HG02981 (cell line): ENCODE data around the gene RNH1.
"Not testable (repeated sequence)": the region's sequence is repeated elsewhere in the genome, so short reads cannot be mapped to it uniquely, and the experiment has no call there.

Experiments used
- ATAC-seq: cut with Tn5 transposase; IDR thresholded peaks from one replicate; pipeline ENCODE4 v1.9.1; 2021; ENCODE audit warnings: mild to moderate bottlenecking, moderate library complexity; ENCODE audit not compliant: unreplicated experiment

RNH1 gene

DNA sequence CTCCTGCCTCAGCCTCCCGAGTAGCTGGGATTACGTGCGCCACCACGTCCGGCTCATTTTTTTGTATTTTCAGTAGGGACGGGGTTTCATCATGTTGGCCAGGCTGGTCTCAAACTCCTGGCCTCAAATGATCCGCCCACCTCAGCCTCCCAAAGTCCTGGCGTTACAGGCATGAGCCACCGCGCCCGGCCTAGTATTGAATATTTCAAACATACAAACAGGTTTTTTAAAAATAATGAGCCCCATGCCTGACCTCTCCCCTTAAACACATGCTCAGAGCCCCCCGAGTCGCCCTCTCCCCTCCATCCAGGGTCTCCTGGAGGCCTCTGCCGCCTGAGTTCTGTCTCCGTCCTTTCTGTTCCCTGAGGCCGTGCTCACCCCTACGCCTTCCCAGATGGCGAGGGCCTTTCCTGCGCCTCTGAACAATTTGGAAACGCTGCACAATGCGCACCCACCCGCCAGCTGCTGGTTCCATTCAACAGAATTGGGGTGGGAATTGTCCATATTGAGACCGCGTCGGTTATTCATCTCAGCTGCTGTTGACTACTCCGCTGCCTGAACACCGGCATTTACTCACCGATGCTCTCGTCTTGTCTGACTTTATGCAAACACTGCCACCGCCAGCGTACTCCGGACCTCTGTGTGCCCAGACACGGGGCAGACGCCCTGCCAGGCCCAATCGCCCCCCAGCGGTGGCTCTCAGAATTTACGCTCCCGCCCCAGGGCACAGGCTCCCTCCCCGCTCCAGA is 13.6 kb upstream of the RNH1 start:
- ATAC-seq, result no peak

DNA sequence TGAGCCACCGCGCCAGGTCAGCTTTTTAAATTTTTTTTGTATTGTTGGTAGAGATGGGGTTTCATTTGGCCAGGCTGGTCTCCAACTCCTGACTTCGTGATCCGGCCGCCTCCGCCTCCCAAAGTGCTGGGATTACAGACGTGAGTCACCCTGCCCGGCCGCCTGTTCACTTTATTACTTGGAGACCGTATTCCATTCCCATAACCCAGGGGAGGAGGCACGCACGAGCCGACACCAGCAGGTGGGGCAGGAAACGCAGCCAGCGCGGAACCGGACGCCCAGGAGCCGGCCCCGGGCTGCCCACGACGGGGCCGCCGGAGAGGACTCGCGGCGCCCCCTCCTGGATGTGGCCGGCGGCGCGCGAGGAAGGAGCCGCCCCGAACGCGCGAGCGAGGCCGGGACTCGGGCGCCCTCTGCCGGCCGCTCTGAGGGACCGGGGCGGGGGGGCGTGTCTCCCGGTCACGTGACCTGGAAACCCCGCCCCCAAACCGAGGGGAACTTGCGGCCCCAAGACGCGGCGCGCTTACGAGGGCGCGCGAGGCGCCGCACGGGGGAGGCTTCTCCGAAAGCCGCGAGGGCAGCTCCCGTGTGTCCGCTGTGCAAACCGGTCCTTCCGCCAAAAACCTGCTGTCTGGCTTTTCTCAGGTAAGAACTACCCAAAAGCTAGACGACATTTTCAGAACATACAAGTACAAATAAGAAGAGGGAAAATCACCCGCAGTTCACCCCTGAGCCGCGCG is 11.6 kb upstream of the RNH1 start:
- peak; percentile 86 for ATAC-seq

DNA sequence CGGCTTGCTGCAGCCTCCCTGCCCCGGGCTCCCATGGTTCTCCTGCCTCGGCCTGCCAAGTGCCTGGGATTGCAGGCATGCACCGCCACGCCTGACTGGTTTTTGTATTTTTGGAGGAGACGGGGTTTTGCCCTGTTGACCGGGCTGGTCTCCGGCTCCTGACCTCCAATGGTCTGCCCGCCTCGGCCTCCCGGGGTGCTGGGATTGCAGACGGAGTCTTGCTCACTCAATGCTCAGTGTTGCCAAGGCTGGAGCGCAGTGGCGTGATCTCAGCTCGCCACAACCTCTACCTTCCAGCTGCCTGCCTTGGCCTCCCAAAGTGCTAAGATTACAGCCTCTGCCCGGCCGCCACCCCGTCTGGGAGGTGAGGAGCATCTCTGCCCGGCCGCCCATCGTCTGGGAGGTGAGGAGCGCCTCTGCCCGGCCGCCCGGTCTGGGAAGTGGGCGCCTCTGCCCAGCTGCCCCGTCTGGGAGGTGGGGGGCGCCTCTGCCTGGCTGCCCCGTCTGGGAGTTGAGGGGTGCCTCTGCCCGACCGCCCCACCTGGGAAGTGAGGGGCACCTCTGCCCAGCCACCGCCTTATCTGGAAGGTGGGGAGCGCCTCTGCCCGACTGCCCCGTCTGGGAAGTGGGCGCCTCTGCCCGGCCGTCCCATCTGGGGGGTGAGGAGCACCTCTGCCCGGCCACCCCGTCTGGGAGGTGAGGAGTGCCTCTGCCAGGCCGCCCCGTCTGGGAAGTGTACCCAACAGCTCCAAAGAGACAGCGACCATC is 10.1 kb upstream of the RNH1 start:
- ATAC-seq, result not testable (repeated sequence)

DNA sequence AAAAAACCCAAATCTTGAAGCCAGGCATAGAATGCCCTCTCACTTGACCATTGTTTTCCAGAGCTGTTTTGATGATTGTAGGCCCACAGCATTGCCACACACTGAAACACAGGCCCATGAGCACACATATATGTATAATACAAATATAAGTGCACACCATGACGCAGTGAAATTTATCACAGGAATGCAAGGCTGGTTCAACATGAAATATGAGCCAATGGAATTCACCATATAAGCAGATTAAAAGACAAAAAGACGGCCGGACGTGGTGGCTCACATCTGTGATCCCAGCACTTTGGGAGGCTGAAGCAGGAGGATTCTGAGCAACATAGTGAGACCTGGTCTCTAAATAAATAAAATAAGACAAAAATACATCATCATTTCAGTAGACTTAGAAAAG is 9.4 kb upstream of the RNH1 start:
- ATAC-seq, result no peak

DNA sequence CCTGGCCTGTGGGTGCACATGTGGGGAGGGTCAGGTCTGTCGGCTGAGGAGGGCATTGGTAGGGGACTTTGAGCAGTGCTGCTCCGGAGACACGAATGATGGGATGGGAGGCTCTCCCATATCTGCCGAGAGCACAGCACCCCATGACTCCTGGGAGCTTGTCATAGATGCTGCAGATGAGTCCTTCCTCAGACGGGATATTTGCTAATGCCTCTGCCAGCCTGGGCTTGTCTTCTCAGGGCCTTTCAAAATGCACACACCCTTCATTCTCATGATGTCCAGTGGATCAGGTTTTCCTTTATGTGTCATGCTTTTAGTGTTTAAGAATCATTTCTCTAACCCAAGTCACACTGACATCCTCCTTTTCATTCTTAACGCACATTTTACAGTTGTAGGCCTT is 8.1 kb upstream of the RNH1 start:
- ATAC-seq, result no peak

DNA sequence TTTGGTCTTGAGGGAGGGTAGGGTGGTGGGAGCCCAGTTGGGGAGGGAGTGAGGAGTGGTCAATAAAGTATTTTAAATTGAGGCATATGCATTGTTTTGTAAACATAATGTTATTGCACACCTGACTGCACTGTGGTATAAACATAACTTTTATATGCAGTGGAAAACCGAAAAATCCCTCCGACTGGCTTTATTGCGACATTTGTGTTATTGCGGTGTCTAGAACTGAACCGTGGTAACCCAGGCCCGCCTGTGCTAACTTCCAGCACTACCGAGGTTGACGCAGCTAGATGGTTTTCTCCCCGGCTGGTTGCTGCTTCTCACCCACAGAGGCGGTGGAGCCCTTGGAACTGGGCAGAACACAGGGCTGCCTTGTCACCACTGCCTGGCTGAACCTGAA is 7.6 kb upstream of the RNH1 start:
- ATAC-seq, result no peak

DNA sequence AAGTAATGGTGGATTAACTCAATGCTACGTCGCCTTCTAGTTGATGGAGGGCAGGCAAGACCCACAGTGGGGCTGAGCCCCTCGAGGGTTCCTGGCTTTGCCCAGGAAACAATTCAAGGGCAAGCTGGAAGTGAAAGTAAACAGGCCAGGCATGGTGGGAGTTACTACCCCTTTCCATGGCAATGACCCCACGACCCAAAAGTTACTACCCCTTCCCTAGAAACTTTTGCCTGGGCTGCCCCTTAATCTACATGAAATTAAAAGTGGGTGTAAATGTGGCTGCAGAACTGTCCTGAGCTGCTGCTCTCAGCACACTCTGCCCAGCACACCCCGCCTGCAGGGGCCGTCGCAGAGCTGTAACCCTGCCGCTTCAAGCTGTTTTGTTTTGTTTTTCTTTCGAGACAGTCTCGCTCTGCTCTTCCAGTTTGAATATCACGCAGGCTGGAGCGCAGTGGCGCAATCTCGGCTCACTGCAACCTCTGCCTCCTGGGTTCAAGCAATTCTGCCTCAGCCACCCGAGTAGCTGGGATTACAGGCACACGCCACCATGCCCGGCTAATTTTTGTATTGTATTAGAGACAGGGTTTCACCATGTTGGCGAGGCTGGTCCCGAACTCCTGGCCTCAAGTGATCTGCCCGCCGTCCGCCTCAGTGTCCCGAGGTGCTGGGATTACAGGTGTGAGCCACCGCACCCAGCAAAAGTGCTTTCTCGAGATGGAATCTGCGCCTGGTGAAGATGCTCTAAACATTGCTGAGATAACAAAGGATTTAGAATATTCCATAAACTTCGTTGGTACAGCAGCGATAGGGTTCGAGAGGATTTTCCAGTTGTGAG is 5.9 kb upstream of the RNH1 start:
- no peak for ATAC-seq

DNA sequence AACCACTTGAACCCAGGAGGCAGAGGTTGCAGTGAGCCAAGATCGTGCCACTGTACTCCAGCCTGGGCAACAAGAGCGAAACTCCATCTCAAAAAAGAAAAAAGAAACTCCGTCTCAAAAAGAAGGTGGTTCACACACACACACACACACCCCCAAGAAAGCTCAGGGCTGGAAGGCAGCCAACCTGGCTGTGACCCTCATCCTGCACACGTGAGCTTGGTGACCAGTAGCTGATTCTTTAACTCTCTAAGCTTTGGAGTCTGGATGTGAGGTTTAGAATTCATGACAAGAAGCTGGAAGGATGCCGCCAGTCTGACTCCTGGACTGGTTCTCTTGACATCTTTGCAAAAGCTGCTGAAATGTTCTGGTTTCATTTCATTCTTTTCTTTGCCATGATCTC is 1.9 kb upstream of the RNH1 start:
- no peak for ATAC-seq

DNA sequence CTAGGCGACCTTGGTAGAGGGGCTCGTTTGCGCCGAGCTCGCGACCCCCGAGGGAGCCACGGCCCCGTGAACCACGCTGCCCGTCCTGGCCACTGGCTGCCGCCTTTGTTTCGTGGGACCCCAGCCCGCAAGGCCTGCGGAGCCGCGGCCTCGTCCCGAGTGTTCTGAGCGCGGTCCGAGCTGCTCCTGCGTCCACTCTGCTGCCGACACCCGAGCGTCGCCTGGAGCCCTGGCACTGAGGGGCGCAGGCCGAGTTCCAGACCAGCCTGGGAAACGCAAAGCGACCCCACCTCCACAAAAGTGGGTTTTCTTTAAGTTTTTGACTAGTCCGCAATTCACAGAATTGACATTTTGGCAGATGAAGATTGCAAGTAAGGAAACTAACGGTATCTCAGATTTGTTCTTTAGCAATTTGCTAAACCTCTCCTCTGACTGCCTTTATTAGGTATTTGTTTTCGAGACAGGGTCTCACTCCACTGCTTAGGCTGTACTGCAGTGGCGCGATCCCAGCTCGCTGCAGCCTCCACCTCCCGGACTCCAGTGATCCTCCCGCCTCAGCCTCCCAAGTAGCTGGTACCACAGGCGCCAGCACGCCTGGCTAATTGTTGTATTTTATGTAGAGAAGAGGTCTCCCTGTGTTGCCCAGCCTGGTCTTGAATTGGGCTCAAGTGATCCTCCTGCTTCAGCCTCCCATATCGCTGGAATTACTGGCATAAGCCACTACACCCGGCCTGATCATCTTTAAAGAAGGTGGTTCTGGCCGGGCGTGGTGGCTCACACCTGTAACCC is 879 bp upstream of the RNH1 start:
- no peak for ATAC-seq

DNA sequence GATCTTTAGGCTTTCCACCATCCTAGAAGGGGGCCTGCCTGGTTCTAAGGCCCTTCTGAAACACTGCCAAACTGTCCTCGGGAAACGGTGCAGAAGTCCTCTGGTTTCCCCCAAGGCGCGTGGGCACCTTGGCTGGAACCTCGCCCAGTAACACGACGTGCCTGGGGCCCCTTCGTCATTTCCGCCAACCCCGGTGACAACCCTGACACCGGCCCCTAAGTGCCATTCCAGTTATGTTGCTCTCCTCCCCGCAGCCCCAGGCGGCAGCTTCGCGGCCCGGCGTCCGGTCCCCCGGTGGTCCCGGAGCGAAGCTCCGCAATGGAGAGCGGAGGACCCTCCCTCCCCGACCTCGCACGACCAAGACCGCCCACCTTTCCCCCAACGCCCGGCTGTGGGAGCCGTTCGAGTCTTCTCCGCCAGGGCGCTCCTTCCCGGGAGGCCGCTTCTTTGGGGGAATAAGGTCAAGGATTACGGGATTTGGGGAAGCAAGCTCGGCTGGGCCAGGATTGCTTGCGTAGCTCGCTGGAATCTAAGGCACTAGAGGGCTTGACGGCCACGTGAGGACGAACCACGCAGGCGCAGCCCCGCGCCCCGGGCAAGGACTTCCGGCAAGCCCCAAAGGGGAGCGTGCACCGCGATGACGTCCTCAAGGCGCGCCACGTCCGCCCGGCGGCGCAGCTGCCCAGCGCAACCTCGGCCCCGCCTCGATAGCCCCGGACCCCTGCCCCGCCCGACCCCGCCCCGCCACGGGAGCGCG is 626 bp downstream of the RNH1 start:
- peak; percentile 62 for ATAC-seq

DNA sequence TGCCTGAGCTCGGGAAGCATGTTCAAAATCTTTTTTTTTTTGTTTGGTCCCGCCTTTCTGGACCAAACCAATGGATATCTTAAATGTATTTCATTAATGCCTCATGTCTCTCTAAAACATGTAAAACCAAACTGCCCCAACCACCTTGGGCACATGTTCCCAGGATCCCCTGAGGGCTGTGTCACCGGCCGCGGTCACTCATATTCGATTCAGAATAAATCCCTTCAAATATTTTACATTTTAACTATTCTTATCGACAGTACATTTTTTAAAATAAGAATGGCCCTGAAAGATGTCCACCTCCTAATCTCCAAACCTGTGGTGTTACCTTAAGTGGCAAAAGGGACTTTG is 2.1 kb downstream of the RNH1 start:
- ATAC-seq, result no peak

DNA sequence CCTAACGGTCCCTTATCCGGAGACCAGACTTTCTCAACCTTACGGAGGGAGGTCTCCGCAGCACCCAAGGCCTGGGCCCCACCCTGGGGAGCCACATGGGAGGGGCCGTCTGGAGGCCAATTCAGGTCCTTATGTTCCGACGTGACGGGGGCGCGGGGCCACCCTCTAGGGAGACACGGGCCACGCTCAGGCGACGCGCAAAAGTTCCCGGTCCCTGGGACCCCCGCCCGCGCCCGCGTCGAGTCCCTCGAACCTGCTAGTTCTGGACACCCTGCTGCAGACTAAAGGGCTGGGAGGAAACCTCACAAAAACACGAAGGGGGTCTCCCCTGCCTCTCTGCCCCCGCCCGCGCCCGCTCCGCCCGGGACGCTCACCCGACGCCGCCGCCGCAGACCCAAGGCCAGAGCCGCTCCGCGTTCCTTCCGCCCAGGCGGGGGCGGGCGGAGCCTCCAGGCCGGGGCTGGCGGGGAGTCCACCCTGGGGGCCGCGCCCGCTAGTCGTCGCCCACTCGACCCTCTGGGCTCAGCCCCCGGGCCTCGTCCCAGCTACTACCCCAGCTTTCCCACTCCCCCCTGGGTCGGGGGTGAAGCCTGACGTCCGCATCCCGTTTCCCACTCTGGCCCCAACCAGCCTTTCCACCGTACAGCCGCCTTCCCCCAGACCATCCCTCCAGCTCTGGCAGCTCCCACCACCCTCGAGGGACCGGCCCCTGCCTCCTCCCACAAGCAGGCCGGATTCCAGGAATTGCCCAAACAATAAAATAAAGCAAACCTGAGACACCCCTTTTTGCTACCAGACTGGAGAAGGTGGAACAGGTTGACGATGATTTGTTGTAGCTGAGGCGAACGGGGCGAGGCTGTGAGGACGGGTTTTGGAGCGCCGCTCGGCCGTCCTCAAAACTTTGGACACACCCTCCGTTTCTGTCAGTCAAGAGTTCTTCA is 2.7 kb downstream of the RNH1 start:
- ATAC-seq, result no peak

DNA sequence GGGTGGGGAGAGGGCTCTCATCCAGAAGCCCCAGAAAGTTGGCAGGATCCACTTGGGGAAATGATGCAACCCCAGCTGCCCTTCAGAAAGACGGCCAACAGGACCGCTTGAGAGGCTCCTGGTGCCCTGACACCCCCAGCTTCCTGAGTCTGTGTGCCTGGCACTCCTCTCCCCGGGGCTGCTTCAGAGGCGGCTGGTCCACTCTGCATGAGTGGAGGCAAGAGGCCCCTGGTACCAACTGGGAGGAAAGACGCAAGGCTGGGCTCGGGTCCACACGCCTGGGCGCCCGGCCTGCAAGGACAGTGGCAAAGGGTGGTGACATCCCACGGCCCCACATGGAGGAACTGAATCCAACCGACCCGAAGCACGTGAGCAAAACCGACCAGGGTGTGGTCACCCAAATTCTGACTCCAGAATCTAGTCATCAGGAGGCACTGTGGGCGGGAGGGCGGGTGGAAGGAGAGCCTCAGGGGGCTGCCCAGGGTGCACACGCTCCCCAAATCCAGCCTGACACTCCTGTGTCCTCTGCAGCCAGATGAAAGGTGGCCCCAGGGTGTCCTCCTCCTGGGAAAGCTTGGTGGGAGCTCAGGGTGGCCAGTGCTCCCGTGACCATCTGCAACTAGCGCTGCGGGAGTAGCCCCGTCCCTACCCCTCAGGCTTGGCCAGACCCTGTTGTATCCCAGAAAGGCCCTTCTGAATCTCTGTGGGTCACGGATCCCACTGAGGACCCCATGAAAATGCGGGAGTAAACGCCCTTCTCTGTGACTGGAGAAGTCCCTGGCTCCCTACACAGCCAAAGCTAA is 3.7 kb downstream of the RNH1 start:
- ATAC-seq, result no peak

DNA sequence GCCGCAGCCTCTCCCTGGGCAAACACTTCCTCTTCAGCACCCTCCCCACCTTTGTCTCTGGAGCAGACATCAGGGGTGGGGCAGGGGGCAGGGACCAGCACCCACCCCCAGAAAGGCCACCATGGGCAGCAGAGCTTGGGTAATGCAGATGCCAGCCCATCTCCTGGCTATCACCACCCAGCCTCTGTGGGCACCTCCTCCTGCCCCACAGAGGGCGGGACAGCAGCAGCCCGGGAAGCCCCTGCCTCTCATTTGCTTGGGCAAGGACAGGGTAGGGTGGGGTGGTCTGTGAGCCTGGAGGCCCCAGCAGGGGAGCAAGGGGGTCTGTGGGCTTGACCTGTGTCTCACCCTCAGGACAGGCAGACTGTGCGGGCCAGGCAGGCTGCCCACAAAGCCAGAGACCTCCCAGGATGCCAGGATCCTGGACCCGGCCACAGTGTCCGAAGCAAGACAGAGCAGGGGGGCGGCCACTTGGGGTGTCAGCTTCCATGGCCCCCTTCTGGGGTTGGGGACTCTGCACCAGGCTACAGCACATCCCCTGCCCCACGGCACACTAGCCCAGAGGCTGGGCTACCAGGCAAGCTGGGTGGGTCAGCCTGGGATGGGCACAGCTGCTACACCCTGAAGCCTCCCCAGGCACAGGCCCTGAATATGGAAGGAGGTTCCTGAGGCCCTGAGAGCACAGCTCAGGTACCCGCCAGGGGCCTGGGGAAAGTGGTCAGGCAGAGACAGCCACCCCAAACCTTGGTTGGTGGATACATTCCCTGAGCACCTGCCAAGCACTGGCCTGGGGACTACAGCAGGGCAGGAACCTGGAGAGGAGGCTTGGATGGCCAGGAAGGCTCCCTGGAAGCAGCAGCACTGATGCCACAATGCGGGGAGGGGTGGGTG is 4.5 kb downstream of the RNH1 start:
- ATAC-seq, result no peak

DNA sequence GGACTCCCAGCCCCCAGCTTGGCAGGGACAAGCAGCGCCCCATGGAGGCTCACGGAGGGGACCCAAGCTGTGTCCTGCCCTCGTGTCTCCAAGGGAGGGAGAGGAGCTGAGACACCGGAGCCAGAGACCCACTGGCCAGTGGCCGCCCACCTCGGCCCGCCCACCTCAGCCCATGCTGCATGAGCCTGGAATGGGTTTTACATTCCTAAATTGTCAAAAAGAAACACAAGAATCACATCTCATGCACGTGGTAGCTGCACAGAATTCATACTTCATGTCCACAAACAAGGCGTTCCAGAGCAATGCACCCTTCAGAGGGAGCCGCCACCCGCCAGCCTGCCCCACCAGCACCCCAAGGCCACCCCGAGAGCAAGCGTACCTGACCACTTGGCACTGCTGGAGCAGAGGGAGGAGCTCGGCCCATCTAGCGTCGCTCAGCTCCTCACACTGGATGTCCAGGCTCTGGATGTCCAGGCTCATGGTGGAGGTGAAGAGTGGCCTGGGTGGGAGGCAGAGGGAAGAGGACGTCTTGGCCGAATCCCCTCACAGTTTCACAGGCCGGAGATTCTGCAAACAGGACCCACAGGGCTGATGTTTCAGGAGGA is 5.3 kb downstream of the RNH1 start:
- no peak for ATAC-seq

DNA sequence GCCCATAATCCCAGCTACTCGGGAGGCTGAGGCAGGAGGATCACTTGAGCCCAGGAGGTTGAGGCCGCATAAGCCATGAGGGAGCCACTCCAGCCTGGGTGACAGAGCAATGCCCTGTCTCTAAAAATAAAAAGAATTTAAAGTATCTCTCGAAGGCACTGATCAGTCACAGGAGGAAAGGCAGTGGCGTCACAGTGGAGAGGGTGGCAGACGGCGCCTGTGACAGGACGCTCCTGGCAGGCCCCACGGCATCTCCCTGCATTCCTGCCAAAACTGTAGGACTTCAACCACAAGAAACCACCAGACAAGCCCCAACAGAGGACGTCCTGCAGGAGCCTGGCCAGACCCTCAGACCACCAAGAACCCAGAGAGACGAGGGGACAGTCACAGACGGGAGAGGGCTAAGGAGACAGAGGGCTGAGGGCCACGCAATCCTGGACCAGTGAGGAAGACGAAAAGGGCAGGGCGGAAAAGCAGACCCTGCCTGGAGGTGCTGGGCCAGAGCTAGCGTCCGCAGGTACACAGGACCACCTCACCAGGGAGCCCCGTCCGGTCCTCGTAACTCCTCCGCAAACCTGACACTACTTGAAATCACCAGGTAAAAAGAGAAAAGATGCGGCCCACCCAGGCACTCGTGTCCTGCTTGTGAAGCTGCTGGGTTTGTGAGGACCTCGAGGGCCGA is 5.9 kb downstream of the RNH1 start:
- no peak for ATAC-seq
